HuH-7 (cell line): ENCODE measurements around the gene GLS.
"Not testable (repeated sequence)": the region's sequence is repeated elsewhere in the genome, so short reads cannot be mapped to it uniquely, and the experiment has no call there.

Experiments used
- DNase-seq: peaks from one replicate; pipeline ENCODE4 v3.0.0; 2011; ENCODE audit warnings: low spot score

The GLS gene

GRCh38 chr2:190856985-190857384 lies 23.6 kb upstream of the GLS start:
- DNase-seq, result no peak

DNA sequence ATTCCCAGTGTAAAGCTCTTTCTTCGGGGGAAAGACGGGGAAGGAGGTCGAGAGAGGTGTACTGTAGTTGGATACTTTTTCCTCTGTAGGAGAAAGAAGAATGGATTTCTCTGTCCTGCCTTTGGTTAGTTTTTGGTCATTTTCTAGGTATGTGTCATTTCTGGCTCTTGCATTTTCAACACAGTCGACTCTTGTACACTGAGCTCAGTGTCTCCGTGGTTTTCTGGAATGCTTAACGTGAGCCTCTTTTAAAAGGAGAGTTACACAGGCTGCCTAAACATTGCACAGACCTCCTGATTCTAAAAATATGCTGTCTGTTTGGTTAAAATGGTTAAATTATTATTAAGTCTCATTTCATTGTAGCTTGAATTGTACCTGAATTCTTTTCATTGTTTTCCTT lies 21.8 kb upstream of the GLS start:
- DNase-seq, result no peak

GRCh38 chr2:190859347-190860297 lies 21.0 kb upstream of the GLS start:
- DNase-seq, result no peak

GRCh38 chr2:190860985-190861680 lies 19.5 kb upstream of the GLS start:
- no peak for DNase-seq

DNA sequence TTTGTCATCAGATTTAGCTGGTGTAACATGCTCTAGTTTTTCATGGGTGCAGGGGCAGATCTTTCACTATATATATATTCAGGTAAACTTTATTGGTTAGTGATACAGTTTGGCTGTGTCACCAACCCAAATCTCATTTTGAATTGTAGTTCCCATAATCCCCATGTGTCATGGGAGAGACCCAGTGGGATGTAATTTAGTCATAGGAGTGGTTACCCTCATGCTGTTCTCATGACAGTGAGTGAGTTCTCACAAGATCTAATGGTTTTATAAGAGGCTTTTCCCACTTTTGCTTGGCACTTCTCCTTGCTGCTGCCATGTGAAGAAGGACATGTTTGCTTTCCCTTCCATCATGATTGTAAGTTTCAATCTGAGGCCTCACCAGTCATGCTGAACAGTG lies 18.5 kb upstream of the GLS start:
- not testable (repeated sequence) for DNase-seq

DNA sequence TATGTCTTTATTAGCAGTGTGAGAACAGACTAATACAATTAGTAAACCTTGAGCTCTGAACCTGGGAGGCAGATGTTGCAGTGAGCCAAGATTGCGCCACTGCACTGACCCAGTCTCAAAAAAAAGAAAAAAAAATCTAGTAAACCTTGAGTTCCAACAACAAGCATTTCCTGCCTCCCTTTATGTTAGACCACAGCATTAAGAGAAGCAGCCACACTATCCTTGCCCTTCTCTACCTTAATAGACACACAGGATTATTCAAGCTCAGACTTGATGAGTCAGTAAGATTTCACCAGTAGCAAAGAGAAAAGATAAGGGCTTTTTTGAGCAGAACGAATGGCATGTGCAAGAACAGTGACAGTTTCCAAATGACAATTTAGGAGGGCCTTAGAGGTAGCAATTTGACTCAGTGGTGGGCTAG lies 18.0 kb upstream of the GLS start:
- no peak for DNase-seq

DNA sequence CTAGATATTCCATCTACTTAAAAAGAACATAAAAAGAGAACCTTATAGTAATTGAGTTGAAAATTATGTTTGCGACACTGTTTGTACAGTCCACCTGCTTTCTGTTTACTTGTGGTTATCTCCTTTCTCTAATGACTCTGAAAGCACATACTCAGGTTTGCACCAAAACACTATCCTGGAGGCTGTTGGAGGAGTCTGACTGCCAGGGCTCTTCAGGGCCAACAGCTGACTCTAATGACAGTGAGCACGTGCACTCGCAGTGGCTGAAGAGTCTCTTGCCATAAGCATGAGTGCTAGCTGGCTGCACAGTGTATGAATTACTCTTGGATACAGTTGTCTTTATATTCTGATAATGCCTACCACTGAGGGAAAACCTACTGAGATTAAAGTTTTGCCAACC lies 16.7 kb upstream of the GLS start:
- no peak for DNase-seq

DNA sequence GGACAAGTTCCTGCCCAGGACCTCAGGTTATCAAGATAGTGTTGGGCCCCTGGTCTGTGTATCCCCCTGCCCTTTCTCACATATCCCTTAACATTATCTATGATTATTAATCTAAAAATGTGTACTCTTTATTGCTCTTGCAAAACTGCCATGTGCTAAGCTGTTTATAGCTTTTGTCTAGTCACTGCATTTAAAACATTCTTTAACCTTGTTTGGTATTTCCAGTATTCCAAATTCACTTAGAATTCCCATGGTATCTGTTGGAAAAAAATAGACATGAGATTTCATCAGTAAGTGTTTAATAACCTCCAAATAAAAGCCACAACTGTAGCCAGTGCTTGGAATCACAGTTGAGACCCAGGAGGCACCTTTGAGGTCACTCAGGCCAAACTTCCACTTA lies 16.2 kb upstream of the GLS start:
- DNase-seq, result no peak

- DNase-seq, result no peak
Observed at GRCh38 chr2:190867212-190867611, 13.4 kb upstream of the GLS start.

DNA sequence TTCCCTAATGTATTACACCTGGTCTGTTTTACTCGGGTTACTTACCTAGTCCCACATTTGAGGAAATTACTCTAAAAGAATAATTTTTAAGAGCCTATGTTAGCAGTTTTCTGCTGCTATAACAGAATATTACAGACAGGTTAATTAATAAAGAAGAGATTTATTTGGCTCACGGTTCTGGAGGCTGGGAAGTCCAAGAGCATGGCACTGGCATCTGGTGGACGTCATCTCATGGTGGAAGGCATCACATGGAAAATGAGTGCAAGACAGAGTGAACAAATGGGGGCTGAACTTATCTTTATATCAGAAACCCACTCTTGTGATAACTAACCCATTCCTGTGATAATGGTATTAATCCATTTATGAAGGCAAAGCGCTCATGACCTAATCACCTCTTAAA lies 12.8 kb upstream of the GLS start:
- DNase-seq, result no peak

- no peak for DNase-seq
Observed at GRCh38 chr2:190869721-190870120, 10.9 kb upstream of the GLS start.

- not testable (repeated sequence) for DNase-seq
Observed at GRCh38 chr2:190873451-190873850, 7.2 kb upstream of the GLS start.

- DNase-seq, result no peak
Observed at GRCh38 chr2:190875891-190876290, 4.7 kb upstream of the GLS start.

DNA sequence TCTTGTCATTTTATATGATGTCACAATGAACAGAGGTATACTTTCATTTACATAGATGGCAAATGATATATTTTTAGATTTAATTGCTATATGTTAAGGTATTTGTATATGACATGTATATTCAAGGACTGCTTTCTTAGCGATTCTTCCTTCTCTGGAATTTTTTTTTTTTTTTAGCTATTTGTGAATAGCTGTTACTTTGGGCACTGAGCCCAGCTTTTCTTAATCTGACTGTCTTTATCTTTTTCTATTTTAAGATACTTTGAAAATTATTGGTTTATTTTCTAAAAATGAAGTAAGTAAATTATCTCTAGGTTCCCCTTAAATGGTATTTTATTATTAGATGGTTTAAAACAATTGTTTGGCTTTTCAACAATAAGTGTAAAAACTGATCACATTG lies 4.0 kb upstream of the GLS start:
- DNase-seq, result no peak

DNA sequence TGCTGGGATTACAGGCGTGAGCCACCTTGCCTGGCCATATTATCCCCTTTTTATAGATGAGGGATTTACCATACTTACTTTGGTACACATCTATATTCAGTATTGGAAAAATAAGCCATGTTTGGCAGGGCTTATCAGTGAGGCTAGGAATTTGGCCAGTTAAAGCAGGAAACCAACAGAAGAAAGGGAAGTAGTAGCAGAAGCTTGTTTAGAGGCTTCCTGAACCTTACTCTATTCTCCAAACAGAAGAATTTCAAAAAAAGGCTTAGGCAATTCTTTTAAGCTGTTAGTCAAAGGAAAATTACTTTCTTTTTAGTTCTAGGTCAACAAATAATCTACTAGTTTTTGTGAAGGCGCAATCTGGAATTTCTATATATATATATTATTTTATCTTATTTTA lies 3.2 kb upstream of the GLS start:
- DNase-seq, result no peak

GRCh38 chr2:190879474-190880377 lies 895 bp upstream of the GLS start:
- no peak for DNase-seq

GRCh38 chr2:190881084-190881597 lies 520 bp downstream of the GLS start:
- DNase-seq, result peak; percentile 36

GRCh38 chr2:190881598-190882410 lies 1.2 kb downstream of the GLS start:
- DNase-seq, result peak; percentile 27

DNA sequence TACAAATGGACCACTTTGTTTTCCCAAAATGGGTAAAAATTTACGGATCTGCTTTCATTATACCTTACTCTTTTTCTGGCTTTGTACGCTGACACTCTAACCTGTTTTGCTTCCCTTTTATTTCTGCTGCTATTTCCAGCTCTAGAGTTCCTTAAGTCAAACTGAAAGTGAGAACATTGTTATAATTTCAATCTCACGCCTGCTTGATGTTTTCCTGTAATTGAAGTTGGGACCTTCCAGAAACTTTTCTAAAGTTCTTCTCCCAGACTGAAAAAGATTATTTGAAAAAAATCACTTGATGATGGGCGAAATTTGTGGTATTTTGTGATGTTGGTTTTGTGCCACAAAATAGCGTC lies 1.8 kb downstream of the GLS start:
- DNase-seq, result no peak

DNA sequence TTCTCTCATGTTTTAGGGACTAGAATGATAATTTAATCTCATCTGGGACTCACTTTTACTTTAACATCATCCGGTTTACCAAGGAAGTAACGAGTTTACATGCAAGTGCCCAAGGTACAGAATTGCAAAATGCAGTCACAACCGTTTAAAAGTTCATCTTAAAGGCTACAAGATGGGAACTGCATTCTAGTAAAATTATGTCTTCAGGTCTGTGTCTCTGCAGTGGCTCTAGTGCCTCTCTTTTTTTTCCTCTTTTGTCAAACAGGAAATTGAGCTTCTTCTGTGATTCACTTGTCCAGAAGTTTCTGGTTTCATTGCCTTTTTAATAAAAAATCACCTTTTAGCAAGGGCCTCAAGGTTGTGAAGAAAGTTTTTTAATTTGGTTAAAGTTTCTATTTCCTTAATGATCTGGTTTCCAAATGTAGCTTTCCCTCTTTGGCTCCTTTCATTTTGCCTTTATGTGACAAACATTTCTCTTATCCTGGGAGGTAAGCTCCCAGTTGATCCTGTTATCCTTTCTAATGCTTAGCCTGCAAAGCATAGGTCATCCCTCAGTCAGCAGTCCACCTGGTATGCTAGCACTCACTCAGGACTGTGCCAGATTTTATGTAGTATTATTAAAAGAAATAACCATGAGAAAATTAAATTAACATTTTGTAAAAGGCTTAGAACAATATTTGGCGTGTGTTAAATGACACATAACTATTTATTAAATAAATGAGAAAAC lies 2.4 kb downstream of the GLS start:
- DNase-seq, result peak; percentile 13

DNA sequence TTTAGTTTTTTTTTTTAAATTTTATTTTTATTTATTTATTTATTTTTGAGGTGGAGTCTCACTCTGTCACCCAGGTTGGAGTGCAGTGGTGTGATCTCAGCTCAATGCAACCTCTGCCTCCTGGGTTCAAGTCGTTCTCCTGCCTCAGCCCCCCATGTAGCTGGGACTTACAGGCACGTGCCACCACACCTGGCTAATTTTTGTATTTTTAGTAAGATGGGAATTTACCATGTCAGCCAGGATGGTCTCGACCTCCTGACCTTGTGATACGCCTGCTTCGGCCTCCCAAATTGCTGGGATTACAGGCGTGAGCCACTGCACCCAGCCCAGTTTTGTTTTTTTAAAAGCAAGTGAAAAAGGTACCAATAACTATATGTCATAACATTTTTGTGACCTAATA lies 5.2 kb downstream of the GLS start:
- DNase-seq, result not testable (repeated sequence)
